GM12891 (cell line): Measurements from ENCODE around the gene SIDT2.

ENCODE experiments used
- POLR2A ChIP-seq: IDR thresholded peaks from 2 replicates; pipeline ENCODE4 v1.6.1; 2011; ENCODE audit warnings: low read depth, low read length, control low read depth
- SPI1 ChIP-seq: IDR thresholded peaks from 2 replicates; pipeline ENCODE4 v1.6.1; 2011; ENCODE audit warnings: low read depth, low read length, control low read depth

DNA sequence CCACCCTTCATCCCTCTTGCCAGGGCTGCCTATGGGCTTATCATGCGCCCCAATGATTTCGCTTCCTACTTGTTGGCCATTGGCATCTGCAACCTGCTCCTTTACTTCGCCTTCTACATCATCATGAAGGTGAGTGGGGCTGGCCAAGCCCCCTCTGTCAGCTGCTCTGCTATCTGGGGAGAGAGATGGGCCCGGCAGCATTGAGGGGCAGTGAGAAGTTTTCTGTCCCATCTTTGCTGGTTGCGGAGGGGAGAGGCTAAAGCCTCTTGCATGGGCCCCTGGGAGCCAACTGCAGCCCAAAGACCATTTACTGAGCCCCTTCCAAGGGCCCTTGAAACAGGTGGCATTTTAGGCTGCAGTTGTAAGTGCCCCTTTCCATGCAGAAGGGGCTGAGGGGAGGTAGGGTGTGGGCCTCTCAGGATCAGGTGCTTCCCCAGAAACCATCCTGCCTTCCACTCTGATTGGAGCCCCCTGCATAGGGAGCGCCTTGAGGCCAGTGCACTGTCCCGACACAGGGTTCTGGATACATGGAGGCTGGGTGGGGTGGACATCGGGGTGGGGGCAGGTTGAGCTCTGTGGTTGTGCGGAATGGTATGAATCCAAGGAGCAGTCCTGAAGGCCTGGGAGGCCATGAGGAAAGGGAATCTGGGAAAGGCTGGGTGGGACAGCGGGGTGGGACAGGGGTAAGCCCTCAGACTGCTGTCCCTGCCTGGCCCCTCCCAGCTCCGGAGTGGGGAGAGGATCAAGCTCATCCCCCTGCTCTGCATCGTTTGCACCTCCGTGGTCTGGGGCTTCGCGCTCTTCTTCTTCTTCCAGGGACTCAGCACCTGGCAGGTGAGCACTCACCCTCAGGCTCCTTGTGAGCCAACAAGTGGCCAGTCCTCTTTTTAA lies 14.8 kb downstream of the SIDT2 start:
- no peak for TF ChIP-seq POLR2A
- TF ChIP-seq SPI1 = no peak
